Cardiac muscle cell (in vitro differentiated cells and primary cell): ENCODE data around the gene TMEM132A. TPM values are rescaled to one million over a fixed set of nuclear protein-coding genes. Genes with fewer than 3 reads are reported as not detected.

Experiments used
- DNase-seq, 2 donors: peaks; one replicate each; pipeline versions ENCODE4 v3.0.0 to v3.0.0-alpha.2; 2010 to 2017; ENCODE audit warnings: low read depth in 1 of 2, low spot score in 1 of 2
- H3K27ac ChIP-seq: fragments of 200-600 bp; sonication (generic); 2 replicates; pipeline ENCODE4 v1.5.1; 2016
- H3K27me3 ChIP-seq: fragments of 200-600 bp; sonication (generic); 2 replicates; pipeline ENCODE4 v1.6.0; 2016; ENCODE audit warnings: control low read depth
- H3K36me3 ChIP-seq: fragments of 200-600 bp; sonication (generic); 2 replicates; pipeline ENCODE4 v1.5.1; 2016; ENCODE audit warnings: control low read depth
- H3K4me1 ChIP-seq: fragments of 200-600 bp; sonication (generic); 2 replicates; pipeline ENCODE4 v1.8.1; 2017; ENCODE audit warnings: low read depth, mild to moderate bottlenecking, mixed run types
- H3K4me3 ChIP-seq: fragments of 200-600 bp; sonication (generic); 2 replicates; pipeline ENCODE4 v1.5.1; 2016; ENCODE audit warnings: mild to moderate bottlenecking
- H3K9me3 ChIP-seq: fragments of 200-600 bp; sonication (generic); 2 replicates; pipeline ENCODE4 v1.5.1; 2017; ENCODE audit warnings: low read depth, mild to moderate bottlenecking, control low read depth
- polyA plus RNA-seq: library from polyadenylated mRNA; unstranded; fragments of >200 nt; fragmentation: Nextera tagmentation; extraction: Ambion mirVana; gene quantifications from 2 replicates; pipeline ENCODE4 v1.2.1, GENCODE V29; 2016
- total RNA-seq: library from RNA; depleted of rRNA; stranded (reverse); fragments of >200 nt; gene quantifications from 2 replicates; pipeline ENCODE4 v1.2.3, GENCODE V29; 2016
- TF ChIP-seq, protein P1 (sequence below): IDR thresholded peaks from 2 replicates; pipeline ENCODE4 v1.5.1; 2012; ENCODE audit warnings: low read depth, mild to moderate bottlenecking, low read length

TMEM132A gene
- total and polyA plus RNA-seq, 2 experiments from 2014 or later, result 154 to 176 TPM

DNA sequence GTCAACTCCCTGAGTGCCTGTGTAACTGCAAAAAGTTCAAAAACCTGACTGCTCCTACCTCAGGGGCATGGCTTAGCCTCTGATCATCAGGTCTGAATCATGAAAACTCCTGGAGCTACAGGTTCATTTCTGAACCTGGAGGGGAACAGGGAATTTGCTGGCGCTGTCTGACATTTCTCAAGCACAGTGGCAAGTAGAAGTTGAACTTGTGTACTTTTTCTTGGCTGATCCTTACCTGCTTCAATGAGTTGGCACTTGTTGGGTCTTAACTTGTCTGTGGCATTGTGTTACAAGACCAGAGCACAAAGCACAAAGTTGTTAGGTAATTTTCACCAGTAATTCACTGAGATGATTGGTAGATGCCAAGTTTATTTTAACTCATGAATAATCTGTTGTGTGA is 7.0 kb upstream of the TMEM132A start:
- Histone ChIP-seq H3K4me1 (peaks cover 5% of the 10 kb centered on the region), H3K27ac (no peak overlapping the region), H3K9me3 (no peaks in the 10 kb centered on the region), H3K4me3 (no peak overlapping the region), H3K27me3 (no peaks in the 10 kb centered on the region), H3K36me3 (peaks cover 20% of the 10 kb centered on the region)
- TF ChIP-seq, protein P1, sequence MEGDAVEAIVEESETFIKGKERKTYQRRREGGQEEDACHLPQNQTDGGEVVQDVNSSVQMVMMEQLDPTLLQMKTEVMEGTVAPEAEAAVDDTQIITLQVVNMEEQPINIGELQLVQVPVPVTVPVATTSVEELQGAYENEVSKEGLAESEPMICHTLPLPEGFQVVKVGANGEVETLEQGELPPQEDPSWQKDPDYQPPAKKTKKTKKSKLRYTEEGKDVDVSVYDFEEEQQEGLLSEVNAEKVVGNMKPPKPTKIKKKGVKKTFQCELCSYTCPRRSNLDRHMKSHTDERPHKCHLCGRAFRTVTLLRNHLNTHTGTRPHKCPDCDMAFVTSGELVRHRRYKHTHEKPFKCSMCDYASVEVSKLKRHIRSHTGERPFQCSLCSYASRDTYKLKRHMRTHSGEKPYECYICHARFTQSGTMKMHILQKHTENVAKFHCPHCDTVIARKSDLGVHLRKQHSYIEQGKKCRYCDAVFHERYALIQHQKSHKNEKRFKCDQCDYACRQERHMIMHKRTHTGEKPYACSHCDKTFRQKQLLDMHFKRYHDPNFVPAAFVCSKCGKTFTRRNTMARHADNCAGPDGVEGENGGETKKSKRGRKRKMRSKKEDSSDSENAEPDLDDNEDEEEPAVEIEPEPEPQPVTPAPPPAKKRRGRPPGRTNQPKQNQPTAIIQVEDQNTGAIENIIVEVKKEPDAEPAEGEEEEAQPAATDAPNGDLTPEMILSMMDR, result no peak
- DNase-seq, result no peak

DNA sequence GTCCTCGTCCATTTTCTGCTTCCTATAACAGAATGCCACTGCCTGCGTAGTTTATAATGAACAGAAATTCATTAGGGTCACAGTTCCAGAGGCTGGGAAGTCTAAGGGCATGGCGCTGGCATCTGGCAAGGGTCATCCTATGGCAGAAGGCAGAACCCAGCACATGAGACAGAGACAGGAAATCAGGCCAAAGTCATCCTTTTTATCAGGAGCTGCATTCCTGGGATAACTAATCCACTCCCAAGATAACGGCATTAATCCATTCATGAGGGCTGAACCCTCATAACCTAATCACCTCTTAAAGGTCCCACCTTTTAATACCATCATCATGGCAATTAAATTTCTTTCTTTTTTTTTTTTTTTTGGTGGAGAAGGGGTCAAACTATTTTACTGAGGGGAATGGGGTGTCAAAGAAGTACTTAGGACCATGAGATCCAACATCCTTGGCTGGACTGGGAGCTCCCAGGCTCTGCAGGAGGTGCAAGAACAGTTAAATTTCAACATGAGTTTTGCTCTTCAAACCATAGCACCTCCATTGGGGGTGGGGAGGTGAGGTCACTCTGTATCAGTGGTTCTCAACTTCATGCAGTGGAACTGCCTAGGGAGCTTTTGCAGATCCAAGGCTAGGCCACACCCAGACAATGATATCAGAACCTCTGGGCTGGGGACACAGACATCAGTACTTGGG is 5.9 kb upstream of the TMEM132A start:
- Histone ChIP-seq H3K4me3 (no peak overlapping the region), H3K36me3 (peaks cover 20% of the 10 kb centered on the region), H3K9me3 (no peaks in the 10 kb centered on the region), H3K27me3 (no peaks in the 10 kb centered on the region), H3K4me1 (peaks cover 2% of the 10 kb centered on the region), H3K27ac (no peak overlapping the region)
- DNase-seq, result no peak
- TF ChIP-seq, protein P1, result no peak

DNA sequence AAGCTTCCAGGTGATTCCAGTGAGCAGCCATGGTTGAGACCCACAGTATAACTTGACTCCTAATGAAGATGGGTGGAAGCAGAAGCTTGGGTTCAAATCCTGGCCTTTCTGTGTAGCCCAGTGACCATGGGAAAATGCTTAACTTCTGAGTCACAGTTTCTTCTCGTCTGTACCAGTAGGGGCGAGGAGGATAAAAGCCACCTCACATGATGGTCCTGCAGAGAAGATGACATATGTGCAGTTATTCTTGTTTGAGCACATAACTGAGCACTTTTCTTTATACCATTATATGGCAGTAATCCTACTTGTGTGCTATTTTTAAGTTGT is 5.4 kb upstream of the TMEM132A start:
- Histone ChIP-seq H3K9me3 (no peaks in the 10 kb centered on the region), H3K27me3 (no peaks in the 10 kb centered on the region), H3K36me3 (peaks cover 20% of the 10 kb centered on the region), H3K4me3 (no peak overlapping the region), H3K27ac (no peak overlapping the region), H3K4me1 (no peaks in the 10 kb centered on the region)
- TF ChIP-seq, protein P1, result no peak
- peak in 1 of 2 donors; percentile 23 for DNase-seq

DNA sequence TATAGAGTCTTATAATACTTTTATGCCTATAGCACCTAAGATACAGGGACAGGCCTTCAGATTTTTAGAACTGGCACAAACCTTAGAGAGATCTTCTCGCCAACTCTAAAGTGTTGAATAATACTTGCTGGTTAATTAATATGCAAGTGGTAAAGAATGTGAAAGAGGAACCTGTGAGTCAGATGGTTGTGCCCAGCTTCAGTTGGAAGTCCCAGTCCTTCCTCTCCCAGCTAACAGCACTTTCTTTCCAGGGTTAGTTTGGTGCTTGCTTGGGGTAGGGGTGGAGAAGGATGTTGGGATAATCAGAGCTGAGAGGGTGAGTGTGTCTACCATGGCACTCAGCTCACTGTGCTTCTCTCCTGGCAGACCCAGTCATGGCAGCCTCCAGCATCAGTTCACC is 4.9 kb upstream of the TMEM132A start:
- Histone ChIP-seq H3K27ac (no peak overlapping the region), H3K36me3 (peaks cover 20% of the 10 kb centered on the region), H3K4me3 (no peak overlapping the region), H3K9me3 (no peaks in the 10 kb centered on the region), H3K27me3 (no peaks in the 10 kb centered on the region), H3K4me1 (no peaks in the 10 kb centered on the region)
- TF ChIP-seq, protein P1, result no peak
- no peak for DNase-seq

DNA sequence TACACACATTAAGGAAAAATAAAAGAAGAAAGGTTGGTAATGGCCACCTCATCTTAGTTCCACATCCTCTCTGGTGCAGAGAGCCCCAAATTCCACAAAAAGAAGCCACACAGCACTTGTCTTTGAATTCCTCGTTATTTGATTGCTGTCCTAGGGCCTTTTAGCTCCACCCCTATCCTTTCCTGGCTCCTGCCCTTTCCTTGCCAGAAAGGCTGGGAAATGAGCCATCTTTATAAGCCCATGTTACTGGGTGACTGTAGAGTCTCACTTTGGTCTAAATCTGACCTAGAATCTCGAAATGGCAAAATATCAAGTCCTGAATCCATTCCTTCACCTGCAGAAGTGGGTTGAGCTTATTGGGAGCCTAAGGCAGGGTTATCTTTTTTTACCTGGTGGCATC is 4.3 kb upstream of the TMEM132A start:
- Histone ChIP-seq H3K4me1 (no peaks in the 10 kb centered on the region), H3K9me3 (no peaks in the 10 kb centered on the region), H3K36me3 (peaks cover 20% of the 10 kb centered on the region), H3K27ac (no peak overlapping the region), H3K4me3 (no peak overlapping the region), H3K27me3 (no peaks in the 10 kb centered on the region)
- TF ChIP-seq, protein P1, result no peak
- DNase-seq, result peak in 1 of 2 donors; percentile 45
